ENCODE data around the gene DNPEP.

Gene DNPEP

DNA sequence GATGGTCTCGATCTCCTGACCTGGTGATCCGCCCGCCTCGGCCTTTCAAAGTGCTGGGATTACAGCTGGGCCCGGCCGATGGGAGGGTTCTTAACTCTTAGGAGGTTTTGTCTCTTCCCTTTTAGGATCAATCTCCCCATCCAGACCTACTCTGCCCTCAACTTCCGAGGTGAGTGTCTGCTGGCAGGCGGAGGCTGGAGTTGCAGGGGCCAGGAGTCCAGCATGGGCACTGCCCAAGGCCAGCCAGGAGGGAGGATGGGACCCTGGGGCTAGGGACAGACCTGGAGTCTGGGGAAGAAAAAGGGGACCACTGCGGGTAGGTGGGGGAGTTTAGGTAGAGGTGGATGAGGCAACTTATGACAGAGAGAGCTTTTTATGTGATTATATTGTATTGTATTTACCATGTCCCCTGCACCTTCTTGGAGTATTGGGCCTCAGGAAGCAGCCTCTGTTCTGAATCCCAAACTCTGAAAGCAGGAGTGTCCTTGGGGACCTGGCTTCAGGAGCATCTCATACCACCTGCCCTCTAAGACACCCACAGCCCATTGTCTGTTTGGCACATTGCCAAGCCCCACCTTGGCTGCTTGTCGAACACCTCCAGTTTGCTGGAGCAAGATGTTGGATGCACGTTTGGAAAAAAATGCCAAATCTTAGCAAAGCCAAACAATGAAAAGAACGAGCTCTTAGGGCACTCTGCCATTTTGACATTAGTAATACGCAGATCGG is 36.1 kb upstream of the DNPEP start:
- DNase-seq (no peak), ATAC-seq (no peak)
- no peaks in the 10 kb centered on the region for H3K9me3 Mint-ChIP-seq
- no peak overlapping the region for H3K27ac Mint-ChIP-seq
- H3K27me3 Mint-ChIP-seq = peaks cover 62% of the 10 kb centered on the region
- H3K4me1 Mint-ChIP-seq = peaks cover 6% of the 10 kb centered on the region
- H3K4me3 Mint-ChIP-seq = no peak overlapping the region

DNA sequence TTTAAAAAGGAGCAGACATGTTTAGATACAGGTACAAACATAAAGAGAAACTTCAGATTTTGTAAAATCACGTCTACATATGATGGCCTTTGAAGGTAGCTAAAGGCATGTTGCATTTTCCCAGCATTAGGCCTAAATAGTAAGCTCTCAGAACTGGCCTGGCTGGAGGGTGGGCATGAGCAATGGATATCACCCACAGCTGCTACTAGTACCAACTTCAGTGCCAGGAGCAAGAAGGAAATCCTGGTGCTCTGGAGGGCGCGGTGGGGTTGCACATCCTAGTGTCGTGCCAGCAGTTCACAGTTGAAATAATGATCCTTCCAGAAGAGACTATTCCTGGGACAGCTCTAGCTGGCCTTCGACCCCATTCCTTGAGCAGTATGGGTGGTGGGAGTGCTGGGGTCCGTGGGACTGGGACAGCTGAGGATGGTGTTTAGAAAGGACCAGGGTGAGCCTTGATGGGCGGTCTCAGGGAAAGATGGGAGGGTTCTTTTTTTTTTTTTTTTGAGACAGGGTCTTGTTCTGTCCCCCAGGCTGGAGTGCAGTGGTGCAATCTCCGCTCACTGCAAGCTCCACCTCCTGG is 35.3 kb upstream of the DNPEP start:
- Mint-ChIP-seq H3K27ac (no peak overlapping the region), H3K27me3 (peaks cover 68% of the 10 kb centered on the region)
- ATAC-seq = no peak

DNA sequence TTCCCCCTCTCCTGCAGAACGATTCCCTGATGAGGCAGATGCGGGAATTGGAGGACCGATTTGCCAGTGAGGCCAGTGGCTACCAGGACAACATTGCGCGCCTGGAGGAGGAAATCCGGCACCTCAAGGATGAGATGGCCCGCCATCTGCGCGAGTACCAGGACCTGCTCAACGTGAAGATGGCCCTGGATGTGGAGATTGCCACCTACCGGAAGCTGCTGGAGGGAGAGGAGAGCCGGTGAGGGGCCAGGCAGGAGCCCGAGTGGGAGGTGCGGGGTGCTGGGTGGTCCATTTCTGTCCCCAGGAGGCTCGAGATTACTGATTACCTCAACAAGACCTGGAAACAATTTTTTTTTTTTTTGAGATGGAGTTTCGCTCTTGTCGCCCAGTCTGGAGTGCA is 33.6 kb upstream of the DNPEP start:
- no peak for DNase-seq
- Mint-ChIP-seq H3K27ac (no peak overlapping the region), H3K4me1 (peaks cover 14% of the 10 kb centered on the region)

More for the DNA sequence above, 35.3 kb upstream of the DNPEP start:
- H3K4me3 Mint-ChIP-seq = no peak overlapping the region
- H3K9me3 Mint-ChIP-seq = no peaks in the 10 kb centered on the region
- no peak for DNase-seq
- H3K4me1 Mint-ChIP-seq = peaks cover 9% of the 10 kb centered on the region

DNA sequence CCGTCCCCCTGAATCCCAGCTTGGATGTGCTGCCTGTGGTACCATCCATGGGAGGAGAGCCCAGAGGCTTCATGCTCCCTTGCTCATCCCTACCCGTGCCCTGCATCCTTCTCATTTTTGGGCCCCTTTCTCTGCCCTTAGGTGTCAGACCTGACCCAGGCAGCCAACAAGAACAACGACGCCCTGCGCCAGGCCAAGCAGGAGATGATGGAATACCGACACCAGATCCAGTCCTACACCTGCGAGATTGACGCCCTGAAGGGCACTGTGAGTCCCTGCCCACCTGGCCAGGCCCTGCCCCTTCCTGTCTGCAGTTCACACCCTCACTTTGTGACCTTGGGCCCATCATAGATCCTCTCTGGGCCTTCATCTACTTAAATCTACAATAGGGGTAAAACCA is 33.0 kb upstream of the DNPEP start:
- H3K27ac Mint-ChIP-seq = no peak overlapping the region
- H3K4me3 Mint-ChIP-seq = no peak overlapping the region
- no peak for ATAC-seq
- H3K4me1 Mint-ChIP-seq = peaks cover 14% of the 10 kb centered on the region
- no peaks in the 10 kb centered on the region for H3K9me3 Mint-ChIP-seq
- no peak for DNase-seq
- H3K27me3 Mint-ChIP-seq = peaks cover 68% of the 10 kb centered on the region

More for the DNA sequence above, 33.6 kb upstream of the DNPEP start:
- H3K4me3 Mint-ChIP-seq = no peak overlapping the region
- no peak for ATAC-seq
- H3K9me3 Mint-ChIP-seq = no peaks in the 10 kb centered on the region
- H3K27me3 Mint-ChIP-seq = peaks cover 68% of the 10 kb centered on the region

DNA sequence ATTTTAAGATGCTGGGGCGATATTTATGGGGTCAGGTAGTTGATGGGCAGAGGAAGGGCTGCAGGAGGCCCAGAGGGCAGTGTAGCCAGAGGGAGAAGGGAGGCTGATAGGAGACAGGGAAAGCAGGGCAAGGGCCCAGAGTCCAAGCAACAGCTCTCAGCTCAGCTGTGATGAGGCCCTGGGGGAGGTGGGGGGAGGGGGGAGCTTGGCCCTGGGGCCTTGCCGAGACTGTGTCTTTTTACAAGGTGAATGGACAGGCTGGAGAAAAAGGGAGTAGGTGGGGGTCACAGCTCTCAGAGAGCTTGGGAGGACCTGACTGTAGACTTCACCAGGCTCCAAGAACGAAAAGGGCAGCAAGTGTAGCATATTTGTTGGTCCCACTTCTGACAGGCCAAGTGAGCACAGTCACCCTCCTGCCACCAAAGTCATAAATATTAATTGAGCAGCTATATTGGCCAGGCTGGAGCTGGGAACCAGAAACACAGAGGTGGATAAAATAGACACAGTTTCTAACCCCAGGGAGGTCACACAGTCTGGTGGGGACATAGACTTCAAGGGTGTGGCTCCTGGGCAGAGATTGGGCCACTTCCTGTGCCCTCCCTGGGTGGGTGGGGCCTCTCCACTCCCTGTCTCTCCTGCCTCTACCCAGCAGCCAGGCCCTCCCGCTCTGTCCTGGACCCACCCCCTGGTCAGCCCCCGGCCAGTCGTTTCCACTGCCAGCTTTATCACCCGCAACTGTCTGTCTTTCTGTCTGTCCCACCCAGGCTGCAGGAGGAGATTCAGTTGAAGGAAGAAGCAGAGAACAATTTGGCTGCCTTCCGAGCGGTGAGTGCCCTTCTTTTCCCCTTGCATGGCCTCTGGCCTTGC is 31.9 kb upstream of the DNPEP start:
- H3K4me1 Mint-ChIP-seq = peaks cover 14% of the 10 kb centered on the region
- no peak for ATAC-seq
- no peak overlapping the region for H3K4me3 Mint-ChIP-seq
- H3K27me3 Mint-ChIP-seq = peaks cover 60% of the 10 kb centered on the region
- DNase-seq = no peak
- peak overlapping the region in 1 of 2 donors; percentile 79 for H3K27ac Mint-ChIP-seq
- no peaks in the 10 kb centered on the region for H3K9me3 Mint-ChIP-seq

DNA sequence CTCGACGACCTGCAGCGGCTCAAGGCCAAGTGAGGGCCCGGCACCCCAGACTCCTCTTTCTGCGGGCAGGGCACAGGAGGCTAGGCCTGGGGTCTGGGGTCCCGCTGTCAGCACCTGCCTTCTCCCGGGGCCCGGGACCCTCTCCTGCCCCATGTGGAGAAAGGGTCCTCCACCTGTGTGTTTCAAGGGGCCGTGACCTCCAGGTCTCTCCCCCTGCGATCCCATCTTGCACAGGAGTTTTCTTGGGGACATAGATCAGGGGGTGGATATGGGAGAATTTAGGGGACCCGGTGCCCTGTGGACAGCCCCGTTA is 31.3 kb upstream of the DNPEP start:
- no peak for ATAC-seq
- no peak overlapping the region for H3K27ac Mint-ChIP-seq

DNA sequence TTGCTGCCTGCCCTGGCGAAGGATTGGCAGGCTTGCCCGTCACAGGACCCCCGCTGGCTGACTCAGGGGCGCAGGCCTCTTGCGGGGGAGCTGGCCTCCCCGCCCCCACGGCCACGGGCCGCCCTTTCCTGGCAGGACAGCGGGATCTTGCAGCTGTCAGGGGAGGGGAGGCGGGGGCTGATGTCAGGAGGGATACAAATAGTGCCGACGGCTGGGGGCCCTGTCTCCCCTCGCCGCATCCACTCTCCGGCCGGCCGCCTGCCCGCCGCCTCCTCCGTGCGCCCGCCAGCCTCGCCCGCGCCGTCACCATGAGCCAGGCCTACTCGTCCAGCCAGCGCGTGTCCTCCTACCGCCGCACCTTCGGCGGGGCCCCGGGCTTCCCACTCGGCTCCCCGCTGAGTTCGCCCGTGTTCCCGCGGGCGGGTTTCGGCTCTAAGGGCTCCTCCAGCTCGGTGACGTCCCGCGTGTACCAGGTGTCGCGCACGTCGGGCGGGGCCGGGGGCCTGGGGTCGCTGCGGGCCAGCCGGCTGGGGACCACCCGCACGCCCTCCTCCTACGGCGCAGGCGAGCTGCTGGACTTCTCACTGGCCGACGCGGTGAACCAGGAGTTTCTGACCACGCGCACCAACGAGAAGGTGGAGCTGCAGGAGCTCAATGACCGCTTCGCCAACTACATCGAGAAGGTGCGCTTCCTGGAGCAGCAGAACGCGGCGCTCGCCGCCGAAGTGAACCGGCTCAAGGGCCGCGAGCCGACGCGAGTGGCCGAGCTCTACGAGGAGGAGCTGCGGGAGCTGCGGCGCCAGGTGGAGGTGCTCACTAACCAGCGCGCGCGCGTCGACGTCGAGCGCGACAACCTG is 30.7 kb upstream of the DNPEP start, which contains the start of gene DES:
TSS of gene DES (plus strand) at position 223 of the 857 bp plus-strand sequence. CDS start at position 309, 86 bp downstream.
- H3K27me3 Mint-ChIP-seq = peaks cover 66% of the 10 kb centered on the region
- ATAC-seq (peak; percentile 26), DNase-seq (no peak)
- no peak within 1 kb of the TSS for H3K27ac Mint-ChIP-seq
- H3K4me1 Mint-ChIP-seq = peaks cover 14% of the 10 kb centered on the region
- H3K9me3 Mint-ChIP-seq = no peaks in the 10 kb centered on the region
- H3K4me3 Mint-ChIP-seq = no peak within 1 kb of the TSS

More for the DNA sequence above, 31.3 kb upstream of the DNPEP start:
- Mint-ChIP-seq H3K27me3 (peaks cover 62% of the 10 kb centered on the region), H3K4me1 (peaks cover 14% of the 10 kb centered on the region), H3K9me3 (no peaks in the 10 kb centered on the region), H3K4me3 (no peak overlapping the region)
- no peak for DNase-seq

DNA sequence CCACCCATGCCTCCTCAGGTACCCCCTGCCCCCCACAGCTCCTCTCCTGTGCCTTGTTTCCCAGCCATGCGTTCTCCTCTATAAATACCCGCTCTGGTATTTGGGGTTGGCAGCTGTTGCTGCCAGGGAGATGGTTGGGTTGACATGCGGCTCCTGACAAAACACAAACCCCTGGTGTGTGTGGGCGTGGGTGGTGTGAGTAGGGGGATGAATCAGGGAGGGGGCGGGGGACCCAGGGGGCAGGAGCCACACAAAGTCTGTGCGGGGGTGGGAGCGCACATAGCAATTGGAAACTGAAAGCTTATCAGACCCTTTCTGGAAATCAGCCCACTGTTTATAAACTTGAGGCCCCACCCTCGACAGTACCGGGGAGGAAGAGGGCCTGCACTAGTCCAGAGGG is 29.7 kb upstream of the DNPEP start:
- no peak for ATAC-seq
- Mint-ChIP-seq H3K27ac (no peak overlapping the region), H3K4me3 (no peak overlapping the region), H3K4me1 (peaks cover 14% of the 10 kb centered on the region), H3K27me3 (peaks cover 64% of the 10 kb centered on the region), H3K9me3 (no peaks in the 10 kb centered on the region)
- DNase-seq = no peak

DNA sequence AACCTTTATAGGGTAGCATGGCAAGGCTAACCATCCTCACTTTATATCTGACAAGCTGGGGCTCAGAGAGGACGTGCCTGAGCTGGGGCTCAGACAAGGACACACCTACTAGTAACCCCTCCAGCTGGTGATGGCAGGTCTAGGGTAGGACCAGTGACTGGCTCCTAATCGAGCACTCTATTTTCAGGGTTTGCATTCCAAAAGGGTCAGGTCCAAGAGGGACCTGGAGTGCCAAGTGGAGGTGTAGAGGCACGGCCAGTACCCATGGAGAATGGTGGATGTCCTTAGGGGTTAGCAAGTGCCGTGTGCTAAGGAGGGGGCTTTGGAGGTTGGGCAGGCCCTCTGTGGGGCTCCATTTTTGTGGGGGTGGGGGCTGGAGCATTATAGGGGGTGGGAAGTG is 29.2 kb upstream of the DNPEP start:
- no peak for DNase-seq
- no peaks in the 10 kb centered on the region for H3K9me3 Mint-ChIP-seq
- no peak overlapping the region for H3K27ac Mint-ChIP-seq
- no peak for ATAC-seq
- no peak overlapping the region for H3K4me3 Mint-ChIP-seq
- H3K4me1 Mint-ChIP-seq = peaks cover 14% of the 10 kb centered on the region
- peaks cover 64% of the 10 kb centered on the region for H3K27me3 Mint-ChIP-seq

DNA sequence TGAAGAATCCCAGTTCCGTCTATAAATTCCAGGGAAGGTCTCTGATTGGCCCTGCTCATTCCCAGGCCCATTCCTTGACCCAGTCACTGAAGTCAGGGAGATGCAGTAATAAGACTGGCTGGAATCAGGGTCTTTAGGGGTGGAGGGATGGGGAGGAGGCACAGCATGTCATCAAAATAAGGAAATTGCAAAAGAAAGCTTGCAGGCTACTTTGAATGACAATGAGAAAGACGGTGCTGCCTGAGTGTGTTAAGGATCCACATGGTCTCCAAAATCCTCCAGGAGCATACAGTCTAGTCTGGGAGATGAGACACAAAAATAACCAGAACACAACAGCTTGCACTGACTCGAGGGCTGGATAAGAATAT is 28.5 kb upstream of the DNPEP start:
- DNase-seq (no peak), ATAC-seq (no peak)
- Mint-ChIP-seq H3K27ac (no peak overlapping the region), H3K4me3 (no peak overlapping the region), H3K4me1 (peaks cover 14% of the 10 kb centered on the region), H3K27me3 (peaks cover 60% of the 10 kb centered on the region), H3K9me3 (no peaks in the 10 kb centered on the region)

DNA sequence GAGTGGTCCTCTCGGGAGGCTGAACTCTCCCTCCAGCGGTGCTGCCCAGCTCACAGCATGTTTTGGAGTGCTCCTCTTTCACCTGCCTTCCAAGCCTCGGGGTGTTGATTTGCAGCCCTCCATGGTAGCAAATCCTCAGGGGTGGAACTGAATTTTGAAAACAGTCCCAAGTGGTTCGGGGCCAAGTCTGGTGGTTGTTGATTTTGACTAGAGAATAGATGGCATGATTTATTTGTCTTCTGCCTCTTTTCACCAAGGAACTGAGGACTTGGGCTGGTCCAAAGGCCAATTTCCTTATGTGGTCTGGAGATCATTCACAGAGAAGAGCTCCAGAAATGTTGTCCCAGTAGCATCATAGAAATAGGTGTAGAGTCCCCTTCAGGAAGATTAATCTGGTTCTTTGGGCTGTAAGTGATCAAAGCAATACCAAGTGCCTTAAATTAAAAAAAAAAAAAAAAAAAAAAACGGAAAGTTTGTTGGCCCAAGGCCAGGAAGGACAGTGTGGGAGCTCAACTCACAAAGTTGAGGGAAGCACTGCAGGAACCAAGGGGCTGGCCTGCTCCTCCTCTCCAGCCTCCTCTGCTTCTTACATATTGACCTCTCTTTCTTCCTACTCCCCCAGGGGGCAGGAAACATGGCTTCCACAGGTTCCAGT is 28.0 kb upstream of the DNPEP start:
- H3K27me3 Mint-ChIP-seq = peaks cover 55% of the 10 kb centered on the region
- H3K27ac Mint-ChIP-seq = no peak overlapping the region
- H3K9me3 Mint-ChIP-seq = no peaks in the 10 kb centered on the region
- peaks cover 14% of the 10 kb centered on the region for H3K4me1 Mint-ChIP-seq
- DNase-seq = no peak
- no peak for ATAC-seq
- H3K4me3 Mint-ChIP-seq = no peak overlapping the region

DNA sequence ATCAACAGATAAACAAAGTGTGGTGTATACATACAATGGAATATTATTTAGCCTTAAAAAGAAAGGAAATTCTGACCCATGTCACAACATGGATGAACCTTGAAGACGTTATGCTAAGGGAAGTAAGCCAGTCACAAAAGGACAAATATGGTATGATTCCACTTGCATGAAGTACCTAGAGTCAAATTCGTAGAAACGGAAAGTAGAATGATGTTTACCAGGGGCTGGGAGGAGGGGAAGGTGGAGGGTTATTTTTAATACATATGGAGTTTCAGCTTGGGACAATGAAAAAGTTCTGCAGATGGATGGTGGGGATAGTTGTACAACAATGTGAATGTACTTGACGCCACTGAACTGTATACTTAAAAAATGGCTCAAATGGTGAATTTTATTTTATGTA is 27.1 kb upstream of the DNPEP start:
- H3K27me3 Mint-ChIP-seq = peaks cover 48% of the 10 kb centered on the region
- ATAC-seq = no peak
- DNase-seq = no peak
- no peak overlapping the region for H3K4me3 Mint-ChIP-seq
- H3K27ac Mint-ChIP-seq = no peak overlapping the region
- H3K4me1 Mint-ChIP-seq = peaks cover 14% of the 10 kb centered on the region
- no peaks in the 10 kb centered on the region for H3K9me3 Mint-ChIP-seq

DNA sequence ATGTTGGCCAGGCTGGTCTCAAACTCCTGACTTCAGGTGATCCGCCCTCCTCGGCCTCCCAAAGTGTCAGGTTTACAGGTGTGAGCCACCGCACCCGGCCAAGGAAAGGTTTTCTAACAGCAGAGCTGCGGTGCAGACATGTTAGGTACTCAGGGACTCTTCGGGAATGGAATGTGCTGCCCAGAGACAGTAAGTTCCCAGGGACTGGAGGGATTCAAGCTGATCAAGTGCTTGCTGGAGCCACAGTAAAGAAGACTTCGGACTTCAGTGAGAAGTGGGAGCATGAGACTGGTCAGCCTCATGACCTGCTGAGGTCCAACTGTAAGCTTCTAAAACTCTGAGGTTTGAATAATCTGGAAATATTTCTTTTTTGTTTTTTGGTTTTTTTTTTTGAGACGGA is 22.7 kb upstream of the DNPEP start:
- H3K27me3 Mint-ChIP-seq = peaks cover 21% of the 10 kb centered on the region
- no peak for DNase-seq
- no peak overlapping the region for H3K4me3 Mint-ChIP-seq
- H3K4me1 Mint-ChIP-seq = no peaks in the 10 kb centered on the region
- H3K27ac Mint-ChIP-seq = no peak overlapping the region
- no peak for ATAC-seq
- no peaks in the 10 kb centered on the region for H3K9me3 Mint-ChIP-seq

DNA sequence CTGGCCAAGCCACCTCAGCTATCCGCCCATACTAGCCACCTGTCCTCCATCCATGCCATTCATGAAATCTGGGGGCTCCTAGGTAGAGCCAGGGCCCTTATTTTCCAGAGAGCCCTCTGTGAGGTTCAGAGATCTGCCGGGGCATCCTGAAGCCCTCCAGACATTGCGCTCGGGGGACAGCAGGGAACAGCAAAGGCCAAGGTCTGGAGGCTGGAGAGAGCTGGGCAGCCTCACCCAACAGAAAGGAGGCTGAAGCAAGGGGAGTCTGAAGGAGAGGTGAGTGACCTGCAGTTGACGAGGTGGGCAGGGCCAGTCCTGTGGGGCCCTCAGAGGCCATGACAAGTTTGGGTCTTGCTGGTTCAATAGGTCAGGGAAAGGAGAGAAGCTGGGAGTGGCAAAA is 21.9 kb upstream of the DNPEP start:
- Mint-ChIP-seq H3K9me3 (no peaks in the 10 kb centered on the region), H3K27me3 (peaks cover 28% of the 10 kb centered on the region), H3K4me3 (no peak overlapping the region), H3K27ac (peak overlapping the region in 1 of 2 donors; percentile 51), H3K4me1 (no peaks in the 10 kb centered on the region)
- peak; percentile 21 for ATAC-seq
- DNase-seq = no peak

DNA sequence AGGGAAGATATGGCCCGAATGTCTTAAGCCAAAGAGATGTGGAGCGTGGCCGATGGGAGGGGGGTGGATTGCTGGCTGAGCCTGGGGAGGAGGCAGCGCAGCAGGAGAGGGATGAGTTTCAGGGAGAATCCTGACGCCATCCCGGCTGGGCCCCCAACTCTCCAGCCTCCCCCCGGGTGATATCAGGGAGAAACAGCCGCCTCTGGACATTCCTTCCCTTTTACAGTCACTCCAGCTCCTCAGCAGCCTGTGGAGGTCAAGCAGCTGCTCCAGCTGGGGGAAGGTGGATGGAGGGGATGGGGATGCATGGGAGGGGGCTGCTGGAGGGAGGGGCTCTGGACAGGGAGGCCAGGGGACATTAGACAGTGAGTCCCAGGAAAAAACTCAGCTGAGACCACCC is 20.9 kb upstream of the DNPEP start:
- Mint-ChIP-seq H3K27me3 (peaks cover 33% of the 10 kb centered on the region), H3K27ac (no peak overlapping the region)
- no peak for ATAC-seq

More for the DNA sequence above, 20.9 kb upstream of the DNPEP start:
- DNase-seq = no peak
- Mint-ChIP-seq H3K4me3 (no peak overlapping the region), H3K9me3 (no peaks in the 10 kb centered on the region), H3K4me1 (no peaks in the 10 kb centered on the region)

All from stimulated activated naive CD8-positive, alpha-beta T cell treated with anti-CD3 and anti-CD28 coated beads, Interleukin-15, amount 100 ng/mL, for 72 hours (primary cell).